Inflammatory macrophage (primary cell): ENCODE data around the gene CAP2.
"Not testable (repeated sequence)": the region's sequence is repeated elsewhere in the genome, so short reads cannot be mapped to it uniquely, and the experiment has no call there.

ENCODE experiments used
- DNase-seq, 2 donors: peaks; one replicate each; pipeline ENCODE4 v3.0.0-alpha.2; 2020 to 2022

Gene CAP2

GRCh38 chr6:17397764-17398194 is 4.4 kb downstream of the CAP2 start:
- DNase-seq: no peak

GRCh38 chr6:17405181-17405943 is 12.0 kb downstream of the CAP2 start:
- not testable (repeated sequence) for DNase-seq

- DNase-seq: no peak
These were observed 12.5 kb downstream of the CAP2 start for GRCh38 chr6:17405944-17406245.

- no peak for DNase-seq
These were observed 14.7 kb downstream of the CAP2 start for GRCh38 chr6:17408081-17408480.

- no peak for DNase-seq
These were observed 16.9 kb downstream of the CAP2 start for GRCh38 chr6:17410281-17410680.

GRCh38 chr6:17413313-17413750 is 19.9 kb downstream of the CAP2 start:
- DNase-seq: no peak

- not testable (repeated sequence) for DNase-seq
These were observed 21.0 kb downstream of the CAP2 start for GRCh38 chr6:17414395-17414794.

- DNase-seq: no peak
These were observed 21.9 kb downstream of the CAP2 start for GRCh38 chr6:17415321-17415720.

GRCh38 chr6:17416806-17417205 is 23.4 kb downstream of the CAP2 start:
- no peak for DNase-seq

- DNase-seq: no peak
These were observed 24.4 kb downstream of the CAP2 start for GRCh38 chr6:17417817-17418216.

GRCh38 chr6:17418281-17419188 is 25.1 kb downstream of the CAP2 start:
- no peak for DNase-seq

- no peak for DNase-seq
These were observed 25.8 kb downstream of the CAP2 start for GRCh38 chr6:17419189-17419575.

- no peak for DNase-seq
These were observed 27.0 kb downstream of the CAP2 start for GRCh38 chr6:17420368-17420767.

GRCh38 chr6:17421406-17421805 is 28.0 kb downstream of the CAP2 start:
- DNase-seq: no peak

- DNase-seq: no peak
These were observed 29.6 kb downstream of the CAP2 start for GRCh38 chr6:17423026-17423425.

- DNase-seq: no peak
These were observed 33.7 kb downstream of the CAP2 start for GRCh38 chr6:17427062-17427461.

- DNase-seq: no peak
These were observed 34.2 kb downstream of the CAP2 start for GRCh38 chr6:17427617-17428016.

- DNase-seq: not testable (repeated sequence)
These were observed 35.3 kb downstream of the CAP2 start for GRCh38 chr6:17428595-17429120.

GRCh38 chr6:17429383-17430061 is 36.1 kb downstream of the CAP2 start:
- no peak for DNase-seq

GRCh38 chr6:17431581-17431980 is 38.2 kb downstream of the CAP2 start:
- DNase-seq: no peak

- DNase-seq: no peak
These were observed 39.0 kb downstream of the CAP2 start for GRCh38 chr6:17432356-17432755.

GRCh38 chr6:17439243-17439993 is 46.0 kb downstream of the CAP2 start:
- DNase-seq: no peak
